ENCODE results near the gene SCN5A. TPM values are rescaled to one million over a fixed set of nuclear protein-coding genes. Genes with fewer than 3 reads are reported as not detected.
A peak's percentile ranks its signal among the peaks of the same experiment; 100 is the strongest.

SCN5A gene
- total and polyA plus RNA-seq, 8 donors: 0.09 to 0.97 (median 0.83) TPM

DNA sequence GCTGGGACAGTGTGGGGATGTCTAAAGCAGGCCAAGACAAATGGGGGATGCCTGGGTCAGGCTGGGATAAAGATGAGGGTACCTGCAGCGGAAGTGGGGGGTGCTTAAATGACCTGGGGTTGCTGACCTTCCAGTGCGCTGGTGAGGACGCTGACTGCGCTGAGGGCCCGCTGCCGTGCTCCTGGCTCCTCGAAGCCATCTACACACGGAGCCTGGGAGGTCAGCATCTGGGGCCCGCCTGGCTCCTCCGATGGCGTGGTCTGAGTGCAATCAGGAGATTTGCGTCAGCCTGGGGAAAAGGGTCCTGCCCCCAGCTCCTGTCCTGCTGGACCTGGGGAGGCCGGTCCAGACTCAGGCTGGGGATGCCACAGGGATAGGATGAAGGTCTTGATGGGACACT is 50.7 kb downstream of the SCN5A start:
- H3K4me3 ChIP-seq: no peak overlapping the region
- ATAC-seq (no peak), DNase-seq (peak in 1 of 4 donors; percentile 20)
- H3K27ac ChIP-seq: no peak overlapping the region
- peaks cover 0 to 6% of the 10 kb centered on the region in 2 donors for H3K27me3 ChIP-seq
- H3K9me3 ChIP-seq: no peaks in the 10 kb centered on the region
- intact Hi-C loops (cut with DNase I): no loop called here
- TF ChIP-seq, protein P1, sequence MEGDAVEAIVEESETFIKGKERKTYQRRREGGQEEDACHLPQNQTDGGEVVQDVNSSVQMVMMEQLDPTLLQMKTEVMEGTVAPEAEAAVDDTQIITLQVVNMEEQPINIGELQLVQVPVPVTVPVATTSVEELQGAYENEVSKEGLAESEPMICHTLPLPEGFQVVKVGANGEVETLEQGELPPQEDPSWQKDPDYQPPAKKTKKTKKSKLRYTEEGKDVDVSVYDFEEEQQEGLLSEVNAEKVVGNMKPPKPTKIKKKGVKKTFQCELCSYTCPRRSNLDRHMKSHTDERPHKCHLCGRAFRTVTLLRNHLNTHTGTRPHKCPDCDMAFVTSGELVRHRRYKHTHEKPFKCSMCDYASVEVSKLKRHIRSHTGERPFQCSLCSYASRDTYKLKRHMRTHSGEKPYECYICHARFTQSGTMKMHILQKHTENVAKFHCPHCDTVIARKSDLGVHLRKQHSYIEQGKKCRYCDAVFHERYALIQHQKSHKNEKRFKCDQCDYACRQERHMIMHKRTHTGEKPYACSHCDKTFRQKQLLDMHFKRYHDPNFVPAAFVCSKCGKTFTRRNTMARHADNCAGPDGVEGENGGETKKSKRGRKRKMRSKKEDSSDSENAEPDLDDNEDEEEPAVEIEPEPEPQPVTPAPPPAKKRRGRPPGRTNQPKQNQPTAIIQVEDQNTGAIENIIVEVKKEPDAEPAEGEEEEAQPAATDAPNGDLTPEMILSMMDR (IDR thresholded peaks at IDR 0.05): no peak
- no peaks in the 10 kb centered on the region for H3K36me3 ChIP-seq
- H3K4me1 ChIP-seq: no peaks in the 10 kb centered on the region

DNA sequence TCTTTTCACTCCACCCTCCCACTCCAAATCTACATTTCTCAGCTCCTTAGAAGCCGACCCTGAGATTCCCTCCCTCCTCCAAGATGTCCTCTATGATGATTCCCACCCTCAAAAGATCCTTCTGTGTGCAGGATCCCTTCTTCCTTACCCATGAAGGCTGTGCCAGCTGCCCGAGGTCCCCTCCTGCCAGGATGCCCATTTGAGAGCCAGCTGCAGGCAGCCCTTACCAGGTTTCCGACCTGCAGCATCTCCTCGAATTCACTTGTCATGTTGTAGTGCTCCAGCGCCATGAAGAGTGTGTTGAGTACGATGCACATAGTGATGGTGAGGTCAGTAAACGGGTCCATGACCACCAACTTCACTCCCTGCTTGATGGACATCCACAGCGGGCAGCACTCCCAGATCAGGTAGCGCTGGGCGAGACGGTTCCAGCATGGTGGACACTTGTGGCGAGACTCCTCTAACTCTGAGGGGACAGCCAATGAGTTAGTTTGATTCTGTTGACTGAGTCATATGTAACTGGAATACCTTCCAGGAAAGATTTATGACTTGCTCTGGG is 51.9 kb downstream of the SCN5A start:
- H3K27me3 ChIP-seq: peaks cover 0 to 6% of the 10 kb centered on the region in 2 donors
- DNase-seq (peak in 1 of 4 donors; percentile 11), ATAC-seq (no peak)
- intact Hi-C loops (cut with DNase I): no loop called here
- no peak overlapping the region for H3K4me3 ChIP-seq
- no peaks in the 10 kb centered on the region for H3K4me1 ChIP-seq
- TF ChIP-seq, protein P1 (IDR thresholded peaks at IDR 0.05): no peak
- no peak overlapping the region for H3K27ac ChIP-seq
- no peaks in the 10 kb centered on the region for H3K36me3 ChIP-seq
- H3K9me3 ChIP-seq: no peaks in the 10 kb centered on the region

DNA sequence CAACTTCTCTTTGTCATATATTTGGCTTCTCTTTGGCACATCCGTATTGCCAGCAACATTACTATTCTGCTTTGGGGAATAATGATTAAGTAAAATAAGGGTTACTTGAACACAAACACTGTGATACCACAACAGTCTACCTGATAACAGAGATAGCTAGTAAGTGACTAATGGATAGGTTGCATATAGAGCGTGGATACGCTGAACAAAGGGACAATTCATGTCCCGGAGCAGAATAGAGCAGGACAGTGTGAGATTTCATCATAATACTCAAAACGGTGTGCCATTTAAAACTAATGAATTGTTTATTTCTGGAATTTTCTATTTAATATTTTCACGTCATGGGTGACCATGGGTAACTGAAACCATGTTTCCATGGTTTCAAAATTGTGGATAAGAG is 54.1 kb downstream of the SCN5A start:
- Histone ChIP-seq H3K4me1 (no peaks in the 10 kb centered on the region), H3K9me3 (no peaks in the 10 kb centered on the region), H3K36me3 (no peaks in the 10 kb centered on the region), H3K27ac (no peak overlapping the region), H3K27me3 (peaks cover 0 to 6% of the 10 kb centered on the region in 2 donors), H3K4me3 (no peak overlapping the region)
- TF ChIP-seq, protein P1 (IDR thresholded peaks at IDR 0.05): no peak
- DNase-seq (no peak), ATAC-seq (no peak)
- intact Hi-C loops (cut with DNase I): no loop called here

DNA sequence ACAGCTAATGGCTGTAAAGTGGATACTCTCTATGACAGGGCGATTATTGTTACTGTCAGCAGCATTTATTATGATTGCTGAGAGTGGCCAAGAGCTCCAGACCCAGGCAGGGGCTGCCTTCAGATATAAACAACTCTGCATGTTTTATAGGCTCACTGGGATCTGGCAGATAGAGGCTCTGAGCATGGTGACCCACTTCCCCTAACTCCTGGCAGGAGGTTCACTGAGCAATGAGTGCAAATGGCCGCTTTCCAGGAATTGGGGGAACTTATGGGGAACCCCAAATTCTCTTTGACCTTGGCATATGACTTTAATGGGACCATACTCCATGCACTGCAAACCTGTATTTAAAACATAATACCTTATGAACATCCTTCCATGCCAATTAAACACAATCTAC is 59.0 kb downstream of the SCN5A start:
- ATAC-seq (no peak), DNase-seq (no peak)
- no peaks in the 10 kb centered on the region for H3K36me3 ChIP-seq
- no peak overlapping the region for H3K4me3 ChIP-seq
- H3K27ac ChIP-seq: no peak overlapping the region
- TF ChIP-seq, protein P1 (IDR thresholded peaks at IDR 0.05): no peak
- no peaks in the 10 kb centered on the region for H3K9me3 ChIP-seq
- intact Hi-C loops (cut with DNase I): no loop called here
- H3K27me3 ChIP-seq: peaks cover 0 to 6% of the 10 kb centered on the region in 2 donors
- H3K4me1 ChIP-seq: no peaks in the 10 kb centered on the region

DNA sequence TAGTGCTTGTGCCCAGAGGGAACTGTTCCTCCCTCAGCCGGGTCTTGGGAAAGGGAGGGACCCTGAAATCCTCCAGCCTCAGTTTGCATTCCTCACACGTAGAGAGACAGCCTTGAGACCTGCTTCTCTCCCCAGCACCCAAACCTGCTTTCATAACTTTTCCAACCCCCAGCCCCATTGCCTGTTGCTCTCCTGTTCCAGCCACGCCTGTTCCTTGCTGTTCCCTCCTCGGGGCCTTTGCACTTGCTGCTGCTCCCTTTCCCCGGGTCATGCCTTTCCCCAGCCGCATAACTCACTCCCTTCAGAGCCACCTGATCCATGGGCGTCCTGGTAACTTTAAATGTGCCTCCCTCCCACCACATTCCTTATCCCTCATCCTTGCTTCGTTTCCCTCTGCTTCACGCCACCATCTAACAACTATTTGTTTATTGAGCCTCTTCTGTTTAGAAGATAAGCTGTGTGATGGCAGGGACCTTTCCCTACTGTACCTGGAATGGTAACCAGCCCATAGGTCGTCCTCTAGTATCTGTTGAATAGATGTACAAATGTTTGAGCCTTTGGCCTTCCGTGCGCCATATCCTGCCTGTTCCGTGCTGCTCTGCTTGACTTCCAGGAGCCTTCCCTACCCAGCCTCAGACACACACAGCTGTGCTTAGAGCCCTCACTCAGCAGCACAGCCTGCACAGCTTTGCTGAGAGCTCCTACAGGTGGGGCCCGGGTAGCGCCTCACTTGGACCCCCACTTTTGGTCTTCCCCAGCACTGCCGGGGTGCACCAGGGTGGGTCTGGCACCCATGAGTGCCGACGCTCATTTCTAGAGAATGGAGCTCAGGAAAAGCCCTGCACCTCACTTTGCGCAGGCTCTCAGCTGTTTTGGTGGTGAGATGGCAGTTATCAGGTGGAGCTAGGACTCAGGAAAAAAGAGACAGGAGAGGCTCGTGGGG is 60.2 kb downstream of the SCN5A start:
- ATAC-seq: no peak

More for the DNA sequence above, 60.2 kb downstream of the SCN5A start:
- H3K4me1 ChIP-seq: no peaks in the 10 kb centered on the region
- intact Hi-C loops (cut with DNase I): no loop called here
- no peaks in the 10 kb centered on the region for H3K36me3 ChIP-seq
- TF ChIP-seq, protein P1 (IDR thresholded peaks at IDR 0.05): no peak
- DNase-seq: peak in 1 of 4 donors; percentile 43
- H3K9me3 ChIP-seq: no peaks in the 10 kb centered on the region
- H3K27me3 ChIP-seq: no peaks in the 10 kb centered on the region
- H3K27ac ChIP-seq: no peak overlapping the region
- no peak overlapping the region for H3K4me3 ChIP-seq

Measured in left lung (tissue), 10 donors.